Mucosa of rectum (tissue), 2 donors: Measurements from ENCODE around the gene PCGF2.

Experiments
- H3K27ac ChIP-seq, 2 donors: one replicate each; pipeline ENCODE4 v1.7.0; 2013; ENCODE audit warnings: inconsistent platforms in 2 of 2, low read depth in 2 of 2, low read length in 2 of 2
- H3K27me3 ChIP-seq, 2 donors: one replicate each; pipeline ENCODE4 v1.7.0; 2013; ENCODE audit warnings: low read length in 2 of 2; ENCODE audit not compliant: control insufficient read depth in 2 of 2, insufficient read depth in 2 of 2
- H3K36me3 ChIP-seq, 2 donors: one replicate each; pipeline ENCODE4 v1.7.0; 2013; ENCODE audit warnings: low read length in 2 of 2; ENCODE audit not compliant: control insufficient read depth in 2 of 2, insufficient read depth in 2 of 2
- H3K4me1 ChIP-seq, 2 donors: one replicate each; pipeline ENCODE4 v1.7.0; 2013; ENCODE audit warnings: low read length in 2 of 2, mild to moderate bottlenecking in 1 of 2; ENCODE audit not compliant: control insufficient read depth in 2 of 2, insufficient read depth in 2 of 2
- H3K4me3 ChIP-seq, 2 donors: one replicate each; pipeline ENCODE4 v1.7.0; 2013; ENCODE audit warnings: low read length in 2 of 2
- H3K9ac ChIP-seq, 2 donors: one replicate each; pipeline ENCODE4 v1.7.0; 2013; ENCODE audit warnings: low read length in 2 of 2, low read depth in 1 of 2, mild to moderate bottlenecking in 1 of 2
- H3K9me3 ChIP-seq, 2 donors: one replicate each; pipeline ENCODE4 v1.7.0; 2013; ENCODE audit warnings: low read length in 2 of 2; ENCODE audit not compliant: control insufficient read depth in 2 of 2
- donor health status: healthy.
- donor health status: Normal muscosa, but diverticular disease.

PCGF2 gene

GRCh38 chr17:38703742-38704605, 44.2 kb downstream of the PCGF2 start:
- Histone ChIP-seq H3K9ac (peak overlapping the region; percentile 91 to 93), H3K9me3 (no peaks in the 10 kb centered on the region), H3K36me3 (peaks cover 7 to 11% of the 10 kb centered on the region in 2 donors), H3K4me1 (peaks cover 25 to 40% of the 10 kb centered on the region in 2 donors), H3K27ac (peak overlapping the region; percentile 89 to 95), H3K27me3 (no peaks in the 10 kb centered on the region), H3K4me3 (peak overlapping the region; percentile 75 to 78)

- Histone ChIP-seq H3K9me3 (no peaks in the 10 kb centered on the region), H3K36me3 (peaks cover 5 to 7% of the 10 kb centered on the region in 2 donors), H3K27ac (peak overlapping the region; percentile 89 to 95), H3K4me3 (peak overlapping the region; percentile 75 to 78), H3K9ac (peak overlapping the region; percentile 91 to 93), H3K27me3 (no peaks in the 10 kb centered on the region), H3K4me1 (peaks cover 25 to 40% of the 10 kb centered on the region in 2 donors)
These were observed 45.0 kb downstream of the PCGF2 start for GRCh38 chr17:38702916-38703741.

- peak overlapping the region; percentile 91 to 93 for H3K9ac ChIP-seq
These were observed 45.8 kb downstream of the PCGF2 start for GRCh38 chr17:38702166-38702915.

GRCh38 chr17:38701504-38702165, 46.5 kb downstream of the PCGF2 start:
- Histone ChIP-seq H3K9ac (peak overlapping the region; percentile 89 to 93), H3K9me3 (no peaks in the 10 kb centered on the region), H3K36me3 (no peaks in the 10 kb centered on the region), H3K27me3 (no peaks in the 10 kb centered on the region), H3K4me3 (peak overlapping the region; percentile 72 to 78), H3K27ac (peak overlapping the region; percentile 82 to 89), H3K4me1 (peaks cover 20 to 30% of the 10 kb centered on the region in 2 donors)

More at GRCh38 chr17:38702166-38702915, 45.8 kb downstream of the PCGF2 start:
- peak overlapping the region; percentile 89 to 95 for H3K27ac ChIP-seq
- H3K4me3 ChIP-seq, result peak overlapping the region; percentile 75 to 78
- no peaks in the 10 kb centered on the region for H3K9me3 ChIP-seq
- H3K27me3 ChIP-seq, result no peaks in the 10 kb centered on the region
- H3K4me1 ChIP-seq, result peaks cover 25 to 37% of the 10 kb centered on the region in 2 donors
- no peaks in the 10 kb centered on the region for H3K36me3 ChIP-seq

GRCh38 chr17:38698760-38699159, 49.4 kb downstream of the PCGF2 start:
- no peaks in the 10 kb centered on the region for H3K27me3 ChIP-seq
- no peaks in the 10 kb centered on the region for H3K36me3 ChIP-seq
- H3K9me3 ChIP-seq, result no peaks in the 10 kb centered on the region
- peaks cover 17 to 27% of the 10 kb centered on the region in 2 donors for H3K4me1 ChIP-seq
- no peak overlapping the region for H3K9ac ChIP-seq
- H3K27ac ChIP-seq, result no peak overlapping the region
- no peak overlapping the region for H3K4me3 ChIP-seq

- no peaks in the 10 kb centered on the region for H3K27me3 ChIP-seq
- no peaks in the 10 kb centered on the region for H3K9me3 ChIP-seq
- no peaks in the 10 kb centered on the region for H3K36me3 ChIP-seq
- no peak overlapping the region for H3K4me3 ChIP-seq
- no peak overlapping the region for H3K9ac ChIP-seq
- peaks cover 15 to 21% of the 10 kb centered on the region in 2 donors for H3K4me1 ChIP-seq
- no peak overlapping the region for H3K27ac ChIP-seq
These were observed 50.9 kb downstream of the PCGF2 start for GRCh38 chr17:38697061-38697820.

GRCh38 chr17:38693700-38694329, 54.3 kb downstream of the PCGF2 start:
- H3K27ac ChIP-seq, result peak overlapping the region; percentile 56 to 72
- no peaks in the 10 kb centered on the region for H3K36me3 ChIP-seq
- H3K4me3 ChIP-seq, result no peak overlapping the region
- H3K9me3 ChIP-seq, result no peaks in the 10 kb centered on the region
- peaks cover 6 to 10% of the 10 kb centered on the region in 2 donors for H3K4me1 ChIP-seq
- no peak overlapping the region for H3K9ac ChIP-seq
- no peaks in the 10 kb centered on the region for H3K27me3 ChIP-seq

- Histone ChIP-seq H3K27me3 (no peaks in the 10 kb centered on the region), H3K9ac (no peak overlapping the region)
These were observed 57.0 kb downstream of the PCGF2 start for GRCh38 chr17:38691154-38691553.

More at GRCh38 chr17:38691154-38691553, 57.0 kb downstream of the PCGF2 start:
- Histone ChIP-seq H3K27ac (no peak overlapping the region), H3K4me3 (no peak overlapping the region), H3K9me3 (no peaks in the 10 kb centered on the region), H3K36me3 (no peaks in the 10 kb centered on the region), H3K4me1 (peaks cover 6 to 10% of the 10 kb centered on the region in 2 donors)
